Hepatocyte (in vitro differentiated cells): ENCODE data around the gene GLCCI1. TPM values are rescaled to one million over a fixed set of nuclear protein-coding genes. Genes with fewer than 3 reads are reported as not detected.
A peak's percentile ranks its signal among the peaks of the same experiment; 100 is the strongest.

Experiments
- DNase-seq: peaks from one replicate; pipeline ENCODE4 v3.0.0-alpha.2; 2016; ENCODE audit warnings: low spot score
- H2AFZ ChIP-seq: fragments of 200-600 bp; sonication (generic); 2 replicates; pipeline ENCODE4 v1.6.0; 2016; ENCODE audit warnings: antibody characterized with exemption, mild to moderate bottlenecking
- H3K27ac ChIP-seq: fragments of 200-600 bp; sonication (generic); 2 replicates; pipeline ENCODE4 v1.5.1; 2016; ENCODE audit warnings: mild to moderate bottlenecking
- H3K27me3 ChIP-seq: fragments of 200-600 bp; sonication (generic); 2 replicates; pipeline ENCODE4 v1.6.1; 2016
- H3K36me3 ChIP-seq: fragments of 200-600 bp; sonication (generic); replicated peaks from 2 replicates; pipeline ENCODE4 v1.5.1; 2016; ENCODE audit warnings: low read depth; ENCODE audit not compliant: insufficient read depth
- H3K4me1 ChIP-seq: fragments of 200-600 bp; sonication (generic); 2 replicates; pipeline ENCODE4 v1.5.1; 2016; ENCODE audit warnings: mild to moderate bottlenecking, moderate library complexity; ENCODE audit not compliant: insufficient read depth
- H3K4me2 ChIP-seq: fragments of 200-600 bp; sonication (generic); 2 replicates; pipeline ENCODE4 v1.6.0; 2016
- H3K4me3 ChIP-seq: fragments of 200-600 bp; sonication (generic); 2 replicates; pipeline ENCODE4 v1.5.1; 2016; ENCODE audit warnings: mild to moderate bottlenecking
- H3K79me2 ChIP-seq: fragments of 200-600 bp; sonication (generic); 2 replicates; pipeline ENCODE4 v1.6.0; 2017; ENCODE audit warnings: mild to moderate bottlenecking
- H3K9me2 ChIP-seq: fragments of 200-600 bp; sonication (generic); replicated peaks from 2 replicates; pipeline ENCODE4 v1.6.0; 2017; ENCODE audit warnings: mild to moderate bottlenecking; ENCODE audit not compliant: insufficient read depth
- H3K9me3 ChIP-seq: fragments of 200-600 bp; sonication (generic); 2 replicates; pipeline ENCODE4 v1.5.1; 2016; ENCODE audit warnings: low read depth, mild to moderate bottlenecking
- H4K20me1 ChIP-seq: fragments of 200-600 bp; sonication (generic); 2 replicates; pipeline ENCODE4 v1.6.0; 2016; ENCODE audit warnings: mild to moderate bottlenecking; ENCODE audit not compliant: insufficient read depth, poor library complexity, severe bottlenecking
- CTCF ChIP-seq: fragments of 200-600 bp; sonication (generic); IDR thresholded peaks from 2 replicates; pipeline ENCODE4 v1.5.1; 2016; ENCODE audit warnings: antibody characterized with exemption, mild to moderate bottlenecking; ENCODE audit not compliant: poor library complexity
- EZH2 ChIP-seq: fragments of 200-600 bp; sonication (generic); IDR thresholded peaks from 2 replicates; pipeline ENCODE4 v1.6.1; 2016; ENCODE audit warnings: antibody characterized with exemption, mild to moderate bottlenecking, borderline replicate concordance
- EZH2phosphoT487 ChIP-seq: fragments of 200-600 bp; sonication (generic); IDR thresholded peaks from one replicate; pipeline ENCODE4 v1.6.1; 2018; ENCODE audit warnings: antibody characterized with exemption, mild to moderate bottlenecking, low read depth, moderate library complexity; ENCODE audit not compliant: unreplicated experiment, severe bottlenecking
- WGBS: methylation state at CpG from one replicate; pipeline ENCODE4 v1.1.6; 2016; ENCODE audit warnings: low lambda C conversion rate; ENCODE audit errors: missing lambda C conversion rate; 5-methylcytosine and 5-hydroxymethylcytosine counted together
- polyA plus RNA-seq: library from polyadenylated mRNA; unstranded; fragments of >200 nt; fragmentation: Nextera tagmentation; extraction: Ambion mirVana; gene quantifications from 2 replicates; pipeline ENCODE4 v1.2.1, GENCODE V29; 2016
- total RNA-seq: library from RNA; depleted of rRNA; stranded (reverse); fragments of >200 nt; gene quantifications from 2 replicates; pipeline ENCODE4 v1.2.3, GENCODE V29; 2014

The GLCCI1 gene
- total RNA-seq, result 18.2 and 21.4 TPM in 2 replicates
- 15.7 and 28.8 TPM in 2 replicates for polyA plus RNA-seq

- Histone ChIP-seq H3K4me2 (peak within 1 kb of the TSS; percentile 93), H3K4me1 (peaks cover 14% of the 10 kb centered on the region), H2AFZ (peak within 1 kb of the TSS; percentile 83), H3K79me2 (peaks cover 37% of the 10 kb centered on the region), H3K27ac (peak within 1 kb of the TSS; percentile 97), H3K9me3 (no peaks in the 10 kb centered on the region), H3K9me2 (no peaks in the 10 kb centered on the region), H4K20me1 (peaks cover 12% of the 10 kb centered on the region), H3K27me3 (no peaks in the 10 kb centered on the region), H3K36me3 (no peaks in the 10 kb centered on the region), H3K4me3 (peak within 1 kb of the TSS; percentile 94)
- TF ChIP-seq CTCF (no peak), EZH2 (no peak), EZH2phosphoT487 (no peak)
- 2% methylated on average over 38 of the region's 77 CpGs for WGBS
- peak; percentile 97 for DNase-seq
These were observed at the start of gene GLCCI1 for GRCh38 chr7:7968544-7969305. Gene GLCCI1 (plus strand): TSS chr7:7968796. CDS start chr7:7969351, 555 bp downstream.

GRCh38 chr7:7919449-7919945, 49.1 kb upstream of the GLCCI1 start:
- Histone ChIP-seq H3K9me3 (no peaks in the 10 kb centered on the region), H3K27ac (no peak overlapping the region), H3K4me3 (no peak overlapping the region), H3K79me2 (no peaks in the 10 kb centered on the region), H4K20me1 (no peaks in the 10 kb centered on the region), H2AFZ (no peak overlapping the region), H3K9me2 (no peaks in the 10 kb centered on the region), H3K27me3 (no peaks in the 10 kb centered on the region), H3K4me2 (no peak overlapping the region), H3K36me3 (no peaks in the 10 kb centered on the region), H3K4me1 (no peaks in the 10 kb centered on the region)
- DNase-seq, result no peak
- TF ChIP-seq CTCF, result no peak
- TF ChIP-seq EZH2phosphoT487, result no peak
- no peak for TF ChIP-seq EZH2
- 90% methylated on average over 2 of the region's 2 CpGs for WGBS

- Histone ChIP-seq H3K79me2 (no peaks in the 10 kb centered on the region), H3K4me3 (no peak overlapping the region), H4K20me1 (no peaks in the 10 kb centered on the region), H3K27ac (no peak overlapping the region), H3K27me3 (no peaks in the 10 kb centered on the region), H2AFZ (no peak overlapping the region), H3K36me3 (no peaks in the 10 kb centered on the region), H3K4me2 (peak overlapping the region; percentile 13), H3K9me2 (no peaks in the 10 kb centered on the region), H3K4me1 (no peaks in the 10 kb centered on the region), H3K9me3 (no peaks in the 10 kb centered on the region)
- 64% methylated on average over 2 of the region's 2 CpGs for whole genome bisulfite sequencing
- DNase-seq, result no peak
- no peak for TF ChIP-seq CTCF
- no peak for TF ChIP-seq EZH2phosphoT487
- TF ChIP-seq EZH2, result no peak
These were observed 48.5 kb upstream of the GLCCI1 start for GRCh38 chr7:7920056-7920455.
